Measurements from ENCODE around the gene MEF2C. TPM values are rescaled to one million over a fixed set of nuclear protein-coding genes. Genes with fewer than 3 reads are reported as not detected.

Gene MEF2C
- total RNA-seq, 1 donor from 2014 or later: 0.33 TPM

GRCh38 chr5:88756953-88757352 lies 126.0 kb downstream of the MEF2C start:
- Mint-ChIP-seq H3K27me3 (peaks cover 9% of the 10 kb centered on the region), H3K4me1 (no peaks in the 10 kb centered on the region), H3K27ac (no peak overlapping the region), H3K36me3 (ENCODE audit: low read depth) (no peaks in the 10 kb centered on the region), H3K9me3 (no peaks in the 10 kb centered on the region), H3K4me3 (no peak overlapping the region)
- no peak for DNase-seq
- intact Hi-C loops (cut with micrococcal nuclease): no loop called here

- DNase-seq: no peak
- H3K4me1 Mint-ChIP-seq: peaks cover 4% of the 10 kb centered on the region
- intact Hi-C loops (cut with micrococcal nuclease): no loop called here
- H3K4me3 Mint-ChIP-seq: no peak overlapping the region
- no peaks in the 10 kb centered on the region for H3K9me3 Mint-ChIP-seq
- H3K36me3 Mint-ChIP-seq (ENCODE audit: low read depth): no peaks in the 10 kb centered on the region
- no peak overlapping the region for H3K27ac Mint-ChIP-seq
- H3K27me3 Mint-ChIP-seq: peaks cover 7% of the 10 kb centered on the region
These were observed 134.3 kb downstream of the MEF2C start for GRCh38 chr5:88748666-88749065.

GRCh38 chr5:88746438-88746882 lies 136.5 kb downstream of the MEF2C start:
- H3K27me3 Mint-ChIP-seq: peaks cover 8% of the 10 kb centered on the region
- no peaks in the 10 kb centered on the region for H3K9me3 Mint-ChIP-seq
- H3K4me3 Mint-ChIP-seq: no peak overlapping the region
- DNase-seq: no peak
- no peaks in the 10 kb centered on the region for H3K36me3 Mint-ChIP-seq (ENCODE audit: low read depth)
- H3K4me1 Mint-ChIP-seq: peaks cover 2% of the 10 kb centered on the region
- intact Hi-C loops (cut with micrococcal nuclease): no loop called here
- H3K27ac Mint-ChIP-seq: no peak overlapping the region

- no peaks in the 10 kb centered on the region for H3K36me3 Mint-ChIP-seq (ENCODE audit: low read depth)
- no peak overlapping the region for H3K27ac Mint-ChIP-seq
- no peaks in the 10 kb centered on the region for H3K9me3 Mint-ChIP-seq
- DNase-seq: no peak
- no peak overlapping the region for H3K4me3 Mint-ChIP-seq
- no peaks in the 10 kb centered on the region for H3K4me1 Mint-ChIP-seq
- intact Hi-C loops (cut with micrococcal nuclease): no loop called here
- H3K27me3 Mint-ChIP-seq: peaks cover 7% of the 10 kb centered on the region
These were observed 137.8 kb downstream of the MEF2C start for GRCh38 chr5:88745093-88745696.

- H3K4me1 Mint-ChIP-seq: no peaks in the 10 kb centered on the region
- H3K27me3 Mint-ChIP-seq: peaks cover 14% of the 10 kb centered on the region
- no peaks in the 10 kb centered on the region for H3K9me3 Mint-ChIP-seq
- H3K4me3 Mint-ChIP-seq: no peak overlapping the region
- intact Hi-C loops (cut with micrococcal nuclease): no loop called here
- no peak for DNase-seq
- H3K36me3 Mint-ChIP-seq (ENCODE audit: low read depth): no peaks in the 10 kb centered on the region
- H3K27ac Mint-ChIP-seq: no peak overlapping the region
These were observed 139.7 kb downstream of the MEF2C start for GRCh38 chr5:88743231-88743834.

- intact Hi-C loops (cut with micrococcal nuclease): no loop called here
- Mint-ChIP-seq H3K27me3 (peaks cover 14% of the 10 kb centered on the region), H3K4me1 (no peaks in the 10 kb centered on the region), H3K36me3 (ENCODE audit: low read depth) (no peaks in the 10 kb centered on the region), H3K27ac (no peak overlapping the region), H3K4me3 (no peak overlapping the region), H3K9me3 (no peaks in the 10 kb centered on the region)
- no peak for DNase-seq
These were observed 141.0 kb downstream of the MEF2C start for GRCh38 chr5:88741964-88742363.

- H3K9me3 Mint-ChIP-seq: no peaks in the 10 kb centered on the region
- no peak overlapping the region for H3K27ac Mint-ChIP-seq
- H3K4me1 Mint-ChIP-seq: no peaks in the 10 kb centered on the region
- no peak overlapping the region for H3K4me3 Mint-ChIP-seq
- no peak for DNase-seq
- H3K27me3 Mint-ChIP-seq: peaks cover 14% of the 10 kb centered on the region
- H3K36me3 Mint-ChIP-seq (ENCODE audit: low read depth): no peaks in the 10 kb centered on the region
- intact Hi-C loops (cut with micrococcal nuclease): no loop called here
These were observed 142.3 kb downstream of the MEF2C start for GRCh38 chr5:88740604-88741185.

GRCh38 chr5:88736494-88736893 lies 146.5 kb downstream of the MEF2C start:
- H3K36me3 Mint-ChIP-seq (ENCODE audit: low read depth): no peaks in the 10 kb centered on the region
- intact Hi-C loops (cut with micrococcal nuclease): no loop called here
- no peak overlapping the region for H3K27ac Mint-ChIP-seq
- peaks cover 2% of the 10 kb centered on the region for H3K4me1 Mint-ChIP-seq
- DNase-seq: no peak
- no peaks in the 10 kb centered on the region for H3K9me3 Mint-ChIP-seq
- H3K27me3 Mint-ChIP-seq: peaks cover 13% of the 10 kb centered on the region
- no peak overlapping the region for H3K4me3 Mint-ChIP-seq

- Mint-ChIP-seq H3K4me3 (no peak overlapping the region), H3K36me3 (ENCODE audit: low read depth) (no peaks in the 10 kb centered on the region), H3K4me1 (peaks cover 2% of the 10 kb centered on the region), H3K9me3 (no peaks in the 10 kb centered on the region), H3K27ac (no peak overlapping the region), H3K27me3 (peaks cover 9% of the 10 kb centered on the region)
- intact Hi-C loops (cut with micrococcal nuclease): loop anchor here (5.0 kb wide), 1 partner anchor 147 kb away; the partner anchor contains the start of gene MEF2C
- DNase-seq: no peak
These were observed 148.0 kb downstream of the MEF2C start for GRCh38 chr5:88734983-88735382.

- no peaks in the 10 kb centered on the region for H3K9me3 Mint-ChIP-seq
- H3K27me3 Mint-ChIP-seq: peaks cover 8% of the 10 kb centered on the region
- no peak overlapping the region for H3K4me3 Mint-ChIP-seq
- H3K4me1 Mint-ChIP-seq: peaks cover 2% of the 10 kb centered on the region
- no peak overlapping the region for H3K27ac Mint-ChIP-seq
- no peaks in the 10 kb centered on the region for H3K36me3 Mint-ChIP-seq (ENCODE audit: low read depth)
- intact Hi-C loops (cut with micrococcal nuclease): loop anchor here (5.0 kb wide), 1 partner anchor 148 kb away; the partner anchor contains the start of gene MEF2C
- DNase-seq: no peak
These were observed 148.8 kb downstream of the MEF2C start for GRCh38 chr5:88734191-88734640.

- Mint-ChIP-seq H3K27me3 (peaks cover 5% of the 10 kb centered on the region), H3K27ac (no peak overlapping the region), H3K4me1 (peaks cover 2% of the 10 kb centered on the region), H3K9me3 (no peaks in the 10 kb centered on the region), H3K4me3 (no peak overlapping the region), H3K36me3 (ENCODE audit: low read depth) (no peaks in the 10 kb centered on the region)
- intact Hi-C loops (cut with micrococcal nuclease): loop anchor here (5.0 kb wide), 1 partner anchor 149 kb away; the partner anchor contains the start of gene MEF2C
- DNase-seq: no peak
These were observed 150.1 kb downstream of the MEF2C start for GRCh38 chr5:88732862-88733261.

GRCh38 chr5:88732181-88732633 lies 150.8 kb downstream of the MEF2C start:
- H3K36me3 Mint-ChIP-seq (ENCODE audit: low read depth): no peaks in the 10 kb centered on the region
- no peak overlapping the region for H3K4me3 Mint-ChIP-seq
- no peaks in the 10 kb centered on the region for H3K9me3 Mint-ChIP-seq
- no peak for DNase-seq
- H3K27me3 Mint-ChIP-seq: peaks cover 5% of the 10 kb centered on the region
- no peak overlapping the region for H3K27ac Mint-ChIP-seq
- H3K4me1 Mint-ChIP-seq: peaks cover 2% of the 10 kb centered on the region
- intact Hi-C loops (cut with micrococcal nuclease): loop anchor here (5.0 kb wide), 1 partner anchor 150 kb away; the partner anchor contains the start of gene MEF2C

GRCh38 chr5:88729829-88730182 lies 153.2 kb downstream of the MEF2C start:
- Mint-ChIP-seq H3K4me3 (no peak overlapping the region), H3K36me3 (ENCODE audit: low read depth) (no peaks in the 10 kb centered on the region), H3K9me3 (no peaks in the 10 kb centered on the region), H3K4me1 (peaks cover 2% of the 10 kb centered on the region), H3K27ac (no peak overlapping the region), H3K27me3 (peaks cover 10% of the 10 kb centered on the region)
- DNase-seq: no peak
- intact Hi-C loops (cut with micrococcal nuclease): loop anchor here (1.0 to 10.0 kb wide), 3 partner anchors 152 to 1805 kb away; partner anchors contain the start of gene MEF2C

All from activated CD4-positive, alpha-beta T cell treated with anti-CD3 and anti-CD28 coated beads, Interleukin-2, amount 10 ng/mL, durations not matched to agents 24 days and 14 days (primary cell).